Lower leg skin (tissue), 3 donors: Measurements from ENCODE around the gene OSR1.

Experiments
- POLR2A ChIP-seq, 2 donors: fragments of 450-650 bp; IDR thresholded peaks; one replicate each; pipeline ENCODE4 v1.6.1; 2016 to 2017; ENCODE audit warnings: antibody characterized with exemption in 2 of 2, mild to moderate bottlenecking in 1 of 2, moderate library complexity in 1 of 2
- TF ChIP-seq, protein P1 (sequence below), 3 donors: fragments of 450-650 bp; IDR thresholded peaks; one replicate each; pipeline ENCODE4 v1.5.1; 2016; ENCODE audit warnings: antibody characterized with exemption in 3 of 3, mild to moderate bottlenecking in 3 of 3, moderate library complexity in 2 of 3

DNA sequence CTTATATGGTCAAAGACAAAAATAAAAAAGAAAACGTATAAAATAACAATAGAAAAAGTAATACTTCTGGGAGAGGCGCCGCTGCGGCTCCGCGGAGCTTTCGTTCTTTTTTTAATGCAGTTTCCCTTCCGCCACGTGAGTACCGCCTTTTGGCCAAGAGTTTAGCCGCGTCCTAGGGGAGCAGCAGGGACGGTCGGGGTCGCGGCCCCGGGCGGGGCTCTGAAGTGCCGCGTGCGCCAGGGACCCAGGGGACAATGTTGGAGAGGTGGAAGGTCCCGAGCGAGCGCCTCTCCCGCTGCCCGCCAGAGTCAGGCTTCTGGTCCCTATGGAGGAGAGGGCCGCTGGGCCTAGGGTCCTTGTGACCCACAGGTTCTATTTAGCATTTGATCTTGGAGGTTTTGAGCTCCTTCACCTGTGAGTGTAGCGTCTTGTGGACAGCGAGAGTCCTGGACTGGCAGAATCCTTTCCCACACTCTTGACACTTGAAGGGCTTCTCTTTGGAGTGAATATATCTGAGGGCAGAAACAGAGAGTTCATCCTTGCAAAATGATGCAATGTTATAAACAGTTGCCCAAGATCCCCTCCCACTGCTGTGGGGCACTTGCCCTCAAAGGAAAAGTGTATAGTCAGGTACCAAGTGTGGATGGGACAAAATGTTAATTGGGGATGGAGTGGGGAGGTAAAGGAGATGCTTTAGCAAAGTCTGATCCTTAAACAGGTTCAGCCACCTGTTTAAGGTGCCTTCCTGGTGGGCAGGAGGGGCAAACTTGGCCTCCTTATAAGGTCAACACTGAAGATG is 6.3 kb downstream of the OSR1 start:
- TF ChIP-seq, protein P1, sequence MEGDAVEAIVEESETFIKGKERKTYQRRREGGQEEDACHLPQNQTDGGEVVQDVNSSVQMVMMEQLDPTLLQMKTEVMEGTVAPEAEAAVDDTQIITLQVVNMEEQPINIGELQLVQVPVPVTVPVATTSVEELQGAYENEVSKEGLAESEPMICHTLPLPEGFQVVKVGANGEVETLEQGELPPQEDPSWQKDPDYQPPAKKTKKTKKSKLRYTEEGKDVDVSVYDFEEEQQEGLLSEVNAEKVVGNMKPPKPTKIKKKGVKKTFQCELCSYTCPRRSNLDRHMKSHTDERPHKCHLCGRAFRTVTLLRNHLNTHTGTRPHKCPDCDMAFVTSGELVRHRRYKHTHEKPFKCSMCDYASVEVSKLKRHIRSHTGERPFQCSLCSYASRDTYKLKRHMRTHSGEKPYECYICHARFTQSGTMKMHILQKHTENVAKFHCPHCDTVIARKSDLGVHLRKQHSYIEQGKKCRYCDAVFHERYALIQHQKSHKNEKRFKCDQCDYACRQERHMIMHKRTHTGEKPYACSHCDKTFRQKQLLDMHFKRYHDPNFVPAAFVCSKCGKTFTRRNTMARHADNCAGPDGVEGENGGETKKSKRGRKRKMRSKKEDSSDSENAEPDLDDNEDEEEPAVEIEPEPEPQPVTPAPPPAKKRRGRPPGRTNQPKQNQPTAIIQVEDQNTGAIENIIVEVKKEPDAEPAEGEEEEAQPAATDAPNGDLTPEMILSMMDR (IDR thresholded peaks at IDR 0.05): no peak
- TF ChIP-seq POLR2A (IDR thresholded peaks at IDR 0.05): no peak
